IMR-90 (cell line): Measurements from ENCODE around the gene SMO. TPM values are rescaled to one million over a fixed set of nuclear protein-coding genes. Genes with fewer than 3 reads are reported as not detected.
A peak's percentile ranks its signal among the peaks of the same experiment; 100 is the strongest.

ENCODE experiments used
- ATAC-seq: fragments of 200-7000 bp; cut with Tn5 transposase; 2 replicates; pipeline ENCODE4 v1.9.1; 2020; ENCODE audit warnings: low read depth, mild to moderate bottlenecking, moderate library complexity
- BruUV-seq: library from RNA; stranded (reverse); fragments of 400-500 nt; replicated peaks from 2 replicates; lab custom pipeline; 2021; lab: Mats Ljungman, UMichigan
- CTCF ChIA-PET: fragments of 300-600 bp; formaldehyde crosslinking; extraction: SDS; loops from one replicate; lab custom pipeline; 2021; ENCODE audit warnings: antibody characterized with exemption; lab: Yijun Ruan, JAX
- POLR2A ChIA-PET: fragments of 300-600 bp; sonication (Branson Sonifier 250); formaldehyde crosslinking; loops from one replicate; lab custom pipeline; 2022; ENCODE audit warnings: antibody characterized with exemption; ENCODE audit not compliant: unreplicated experiment; lab: Charles Lee
- DNase-seq: peaks from one replicate; pipeline ENCODE4 v3.0.0; 2013
- H2AFZ ChIP-seq: replicated peaks from 2 replicates; pipeline ENCODE3; 2013; ENCODE audit warnings: low read length, mild to moderate bottlenecking; ENCODE audit not compliant: poor library complexity
- H2AK5ac ChIP-seq: 2 replicates; pipeline ENCODE4 v1.6.1; 2013; ENCODE audit warnings: low read depth, low read length, inconsistent platforms
- H2AK9ac ChIP-seq: replicated peaks from 2 replicates; pipeline ENCODE3; 2013; ENCODE audit warnings: mild to moderate bottlenecking, low read depth, low read length, moderate library complexity; ENCODE audit not compliant: poor library complexity
- H2BK120ac ChIP-seq: 2 replicates; pipeline ENCODE4 v1.6.1; 2013; ENCODE audit warnings: low read depth, low read length, inconsistent platforms
- H2BK15ac ChIP-seq: 3 replicates; pipeline ENCODE4 v1.6.1; 2013; ENCODE audit warnings: low read depth, low read length, inconsistent platforms
- H2BK20ac ChIP-seq: 2 replicates; pipeline ENCODE4 v1.6.1; 2013; ENCODE audit warnings: low read depth, mild to moderate bottlenecking, inconsistent platforms, low read length, moderate library complexity
- H2BK5ac ChIP-seq: 2 replicates; pipeline ENCODE4 v1.6.1; 2013; ENCODE audit warnings: mild to moderate bottlenecking, low read depth, low read length, inconsistent platforms; ENCODE audit not compliant: poor library complexity, severe bottlenecking
- H3K14ac ChIP-seq: replicated peaks from 2 replicates; pipeline ENCODE4 v1.6.1; 2013; ENCODE audit warnings: low read depth, low read length, inconsistent platforms
- H3K18ac ChIP-seq: 2 replicates; pipeline ENCODE4 v1.6.1; 2013; ENCODE audit warnings: low read depth, low read length, control low read depth
- H3K23ac ChIP-seq: 2 replicates; pipeline ENCODE4 v1.6.1; 2013; ENCODE audit warnings: low read depth, low read length, inconsistent platforms
- H3K27ac ChIP-seq: 2 replicates; pipeline ENCODE4 v1.5.1; 2013; ENCODE audit warnings: mild to moderate bottlenecking, control low read depth, low read length; ENCODE audit not compliant: insufficient read depth
- H3K27me3 ChIP-seq: 2 replicates; pipeline ENCODE4 v1.6.1; 2013; ENCODE audit warnings: low read length; ENCODE audit not compliant: control insufficient read depth, insufficient read depth
- H3K36me3 ChIP-seq: 2 replicates; pipeline ENCODE4 v1.6.1; 2013; ENCODE audit warnings: low read length, mixed read lengths; ENCODE audit not compliant: control insufficient read depth, insufficient read depth
- H3K4ac ChIP-seq: 2 replicates; pipeline ENCODE4 v1.6.1; 2013; ENCODE audit warnings: low read depth, low read length, inconsistent platforms
- H3K4me1 ChIP-seq: 2 replicates; pipeline ENCODE4 v1.6.1; 2013; ENCODE audit warnings: low read length, mixed read lengths; ENCODE audit not compliant: control insufficient read depth, insufficient read depth
- H3K4me2 ChIP-seq: 2 replicates; pipeline ENCODE4 v1.6.1; 2013; ENCODE audit warnings: low read depth, mild to moderate bottlenecking, control low read depth, low read length, moderate library complexity
- H3K4me3 ChIP-seq: 2 replicates; pipeline ENCODE4 v1.5.1; 2013; ENCODE audit warnings: low read depth, mild to moderate bottlenecking, control low read depth, low read length, moderate library complexity; ENCODE audit not compliant: insufficient read depth
- H3K56ac ChIP-seq: 2 replicates; pipeline ENCODE4 v1.6.1; 2013; ENCODE audit warnings: low read length, inconsistent platforms; ENCODE audit not compliant: insufficient read depth; ENCODE audit errors: extremely low read depth
- H3K79me1 ChIP-seq, 2 experiments: 2 replicates each; pipeline ENCODE4 v1.6.1; 2013; ENCODE audit warnings: low read length in 2 of 2, inconsistent platforms in 1 of 2, low read depth in 1 of 2
- H3K9ac ChIP-seq: 2 replicates; pipeline ENCODE4 v1.6.1; 2013; ENCODE audit warnings: low read depth, low read length, control low read depth
- H3K9me1 ChIP-seq: 2 replicates; pipeline ENCODE4 v1.6.1; 2013; ENCODE audit warnings: low read length, inconsistent platforms; ENCODE audit not compliant: insufficient read depth
- H3K9me3 ChIP-seq: 2 replicates; pipeline ENCODE4 v1.6.1; 2013; ENCODE audit warnings: low read length; ENCODE audit not compliant: control insufficient read depth, insufficient read depth
- H4K20me1 ChIP-seq: 2 replicates; pipeline ENCODE4 v1.6.1; 2013; ENCODE audit warnings: low read length, inconsistent platforms; ENCODE audit not compliant: insufficient read depth
- H4K5ac ChIP-seq: 2 replicates; pipeline ENCODE4 v1.6.1; 2013; ENCODE audit warnings: mild to moderate bottlenecking, low read depth, low read length, control low read depth
- H4K8ac ChIP-seq, 2 experiments: 2 replicates each; pipeline ENCODE4 v1.6.1; 2013; ENCODE audit warnings: low read depth in 2 of 2, low read length in 2 of 2, control low read depth in 1 of 2, inconsistent platforms in 1 of 2
- H4K91ac ChIP-seq: 2 replicates; pipeline ENCODE4 v1.6.1; 2013; ENCODE audit warnings: low read depth, low read length, inconsistent platforms; ENCODE audit not compliant: insufficient read depth
- BHLHE40 ChIP-seq: fragments of 150-350 bp; IDR thresholded peaks from 2 replicates; pipeline ENCODE4 v1.6.1; 2016; ENCODE audit warnings: mild to moderate bottlenecking, low read depth, low read length
- CEBPB ChIP-seq: IDR thresholded peaks from 2 replicates; pipeline ENCODE4 v1.6.1; 2012; ENCODE audit warnings: low read depth, low read length, improper control_type of control experiment
- FOS ChIP-seq: fragments of 150-350 bp; IDR thresholded peaks from 2 replicates; pipeline ENCODE4 v1.6.1; 2016; ENCODE audit warnings: low read depth, low read length
- MAFK ChIP-seq: IDR thresholded peaks from 2 replicates; pipeline ENCODE4 v1.6.1; 2012; ENCODE audit warnings: low read depth, low read length, improper control_type of control experiment
- MAZ ChIP-seq: IDR thresholded peaks from 2 replicates; pipeline ENCODE4 v1.6.1; 2012; ENCODE audit warnings: low read depth, mild to moderate bottlenecking, low read length, improper control_type of control experiment, moderate library complexity, borderline replicate concordance
- SMC3 ChIP-seq: fragments of 150-350 bp; IDR thresholded peaks from 2 replicates; pipeline ENCODE4 v1.6.1; 2016; ENCODE audit warnings: low read depth, mild to moderate bottlenecking, antibody characterized with exemption, low read length, moderate library complexity
- USF2 ChIP-seq: fragments of 150-350 bp; IDR thresholded peaks from 2 replicates; pipeline ENCODE4 v1.6.1; 2017; ENCODE audit warnings: mild to moderate bottlenecking, antibody characterized with exemption, low read length, low read depth
- WGBS, 2 experiments: methylation state at CpG; one replicate each; pipeline versions ENCODE4 v1.1.5 to v1.1.7; 2013; ENCODE audit warnings: missing lambda C conversion rate in 2 of 2; ENCODE audit not compliant: insufficient read length in 1 of 2; ENCODE audit errors: extremely low coverage in 2 of 2; 5-methylcytosine and 5-hydroxymethylcytosine counted together
- dilution Hi-C: fragments of 300-500 bp; cut with HindIII; formaldehyde crosslinking; loops from one replicate; pipeline ENCODE4 v1.14.3; 2018; ENCODE audit warnings: low sequenced_read_pairs; ENCODE audit not compliant: unreplicated experiment
- in situ Hi-C: fragments of 300-500 bp; cut with MboI; formaldehyde crosslinking; loops from 3 replicates; pipeline ENCODE4 v1.14.3; 2019; ENCODE audit warnings: low sequenced_read_pairs, inconsistent platforms, mixed read lengths
- intact Hi-C: fragments of 100-400 bp; cut with micrococcal nuclease; formaldehyde crosslinking; loops from 2 replicates; pipeline ENCODE4 v1.10.0; 2022
- polyA plus RNA-seq, 3 experiments: library from polyadenylated mRNA; depleted of rRNA; stranded (reverse); fragments of >200 nt; gene quantifications; 2 replicates each; pipeline ENCODE4 v1.2.3, GENCODE V29; 2012; ENCODE audit warnings: low replicate concordance in 1 of 3
- total RNA-seq: library from RNA; depleted of rRNA; stranded (reverse); fragments of >200 nt; gene quantifications from 2 replicates; pipeline ENCODE4 v1.2.3, GENCODE V29; 2012
- TF ChIP-seq, protein P1 (sequence below): fragments of 150-350 bp; IDR thresholded peaks from 2 replicates; pipeline ENCODE4 v1.6.1; 2016; ENCODE audit warnings: low read depth, mild to moderate bottlenecking, low read length, moderate library complexity, borderline replicate concordance

Gene SMO
- total and polyA plus RNA-seq, 2 of the 4 experiments (the other 2 are of a cell fraction): 18.5 to 24.7 TPM

GRCh38 chr7:129167817-129168216, 20.6 kb upstream of the SMO start:
- Histone ChIP-seq H4K8ac (no peak overlapping the region), H2AK5ac (no peak overlapping the region), H2AK9ac (no peak overlapping the region), H4K5ac (no peak overlapping the region), H3K56ac (no peak overlapping the region), H3K27me3 (peaks cover 40% of the 10 kb centered on the region), H2AFZ (peak overlapping the region; percentile 57), H2BK15ac (no peak overlapping the region), H3K4me2 (no peak overlapping the region), H3K9me3 (no peaks in the 10 kb centered on the region), H3K18ac (no peak overlapping the region), H2BK20ac (no peak overlapping the region), H3K4ac (no peak overlapping the region), H3K27ac (no peak overlapping the region), H3K79me1 (no peaks in the 10 kb centered on the region), H2BK5ac (no peak overlapping the region), H2BK120ac (no peak overlapping the region), H4K20me1 (no peaks in the 10 kb centered on the region), H3K9ac (no peak overlapping the region), H3K14ac (no peak overlapping the region), H3K4me1 (no peaks in the 10 kb centered on the region; the same call in 1 of the 2 replicates), H3K36me3 (no peaks in the 10 kb centered on the region), H3K9me1 (no peaks in the 10 kb centered on the region), H3K23ac (no peak overlapping the region), H4K91ac (no peak overlapping the region), H3K4me3 (no peak overlapping the region)
- dilution Hi-C loops (no loop called here), in situ Hi-C loops (loop anchor here (5.0 kb wide), 1 partner anchor 39 kb away; no protein-coding TSS in a partner anchor), intact Hi-C loops (no loop called here)
- ChIA-PET POLR2A (no interaction called here), CTCF (interaction anchor here (0.8 kb wide), 1 partner anchor 43 kb away, joined by 3 read pairs; no protein-coding TSS in a partner anchor)
- WGBS, 2 experiments: 40% methylated on average over 2 of the region's 4 CpGs; no CpG with 5 or more reads in 1 of the 2 experiments
- no peak for DNase-seq
- BruUV-seq: no TSS peak
- TF ChIP-seq MAZ (no peak), SMC3 (no peak), FOS (no peak), USF2 (no peak), MAFK (no peak), CEBPB (no peak), BHLHE40 (no peak)
- TF ChIP-seq, protein P1, sequence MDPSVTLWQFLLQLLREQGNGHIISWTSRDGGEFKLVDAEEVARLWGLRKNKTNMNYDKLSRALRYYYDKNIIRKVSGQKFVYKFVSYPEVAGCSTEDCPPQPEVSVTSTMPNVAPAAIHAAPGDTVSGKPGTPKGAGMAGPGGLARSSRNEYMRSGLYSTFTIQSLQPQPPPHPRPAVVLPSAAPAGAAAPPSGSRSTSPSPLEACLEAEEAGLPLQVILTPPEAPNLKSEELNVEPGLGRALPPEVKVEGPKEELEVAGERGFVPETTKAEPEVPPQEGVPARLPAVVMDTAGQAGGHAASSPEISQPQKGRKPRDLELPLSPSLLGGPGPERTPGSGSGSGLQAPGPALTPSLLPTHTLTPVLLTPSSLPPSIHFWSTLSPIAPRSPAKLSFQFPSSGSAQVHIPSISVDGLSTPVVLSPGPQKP: no peak
- no peak for ATAC-seq
